ENCODE measurements around the gene NMT2.

DNA sequence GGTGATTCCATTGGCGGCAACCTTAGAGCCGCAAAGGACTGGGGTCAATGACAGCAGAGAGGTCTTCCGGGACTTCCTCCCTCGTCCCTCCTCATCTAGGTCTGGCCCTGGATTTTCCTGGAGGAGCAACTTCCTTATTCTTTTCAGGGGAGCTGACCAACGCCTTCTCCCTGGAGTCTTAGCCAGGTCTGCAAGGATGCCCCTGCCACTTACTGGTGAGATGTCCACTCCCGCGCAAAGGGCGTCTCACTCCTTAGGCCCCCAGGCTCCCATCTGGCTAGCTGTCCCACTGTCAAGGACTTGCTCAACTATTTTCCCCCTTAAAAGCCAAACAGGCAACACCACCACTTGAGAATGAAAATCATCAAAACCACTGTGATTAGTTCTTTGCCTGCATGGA is 42.0 kb upstream of the NMT2 start:
- TF ChIP-seq, protein P1, sequence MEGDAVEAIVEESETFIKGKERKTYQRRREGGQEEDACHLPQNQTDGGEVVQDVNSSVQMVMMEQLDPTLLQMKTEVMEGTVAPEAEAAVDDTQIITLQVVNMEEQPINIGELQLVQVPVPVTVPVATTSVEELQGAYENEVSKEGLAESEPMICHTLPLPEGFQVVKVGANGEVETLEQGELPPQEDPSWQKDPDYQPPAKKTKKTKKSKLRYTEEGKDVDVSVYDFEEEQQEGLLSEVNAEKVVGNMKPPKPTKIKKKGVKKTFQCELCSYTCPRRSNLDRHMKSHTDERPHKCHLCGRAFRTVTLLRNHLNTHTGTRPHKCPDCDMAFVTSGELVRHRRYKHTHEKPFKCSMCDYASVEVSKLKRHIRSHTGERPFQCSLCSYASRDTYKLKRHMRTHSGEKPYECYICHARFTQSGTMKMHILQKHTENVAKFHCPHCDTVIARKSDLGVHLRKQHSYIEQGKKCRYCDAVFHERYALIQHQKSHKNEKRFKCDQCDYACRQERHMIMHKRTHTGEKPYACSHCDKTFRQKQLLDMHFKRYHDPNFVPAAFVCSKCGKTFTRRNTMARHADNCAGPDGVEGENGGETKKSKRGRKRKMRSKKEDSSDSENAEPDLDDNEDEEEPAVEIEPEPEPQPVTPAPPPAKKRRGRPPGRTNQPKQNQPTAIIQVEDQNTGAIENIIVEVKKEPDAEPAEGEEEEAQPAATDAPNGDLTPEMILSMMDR (conservative IDR thresholded peaks at IDR 0.05; ENCODE audit: low read depth in 2 of 2), result no peak
- TF ChIP-seq POLR2AphosphoS5 (IDR thresholded peaks at IDR 0.05; ENCODE audit: low read depth), result no peak
- TF ChIP-seq, protein P2, sequence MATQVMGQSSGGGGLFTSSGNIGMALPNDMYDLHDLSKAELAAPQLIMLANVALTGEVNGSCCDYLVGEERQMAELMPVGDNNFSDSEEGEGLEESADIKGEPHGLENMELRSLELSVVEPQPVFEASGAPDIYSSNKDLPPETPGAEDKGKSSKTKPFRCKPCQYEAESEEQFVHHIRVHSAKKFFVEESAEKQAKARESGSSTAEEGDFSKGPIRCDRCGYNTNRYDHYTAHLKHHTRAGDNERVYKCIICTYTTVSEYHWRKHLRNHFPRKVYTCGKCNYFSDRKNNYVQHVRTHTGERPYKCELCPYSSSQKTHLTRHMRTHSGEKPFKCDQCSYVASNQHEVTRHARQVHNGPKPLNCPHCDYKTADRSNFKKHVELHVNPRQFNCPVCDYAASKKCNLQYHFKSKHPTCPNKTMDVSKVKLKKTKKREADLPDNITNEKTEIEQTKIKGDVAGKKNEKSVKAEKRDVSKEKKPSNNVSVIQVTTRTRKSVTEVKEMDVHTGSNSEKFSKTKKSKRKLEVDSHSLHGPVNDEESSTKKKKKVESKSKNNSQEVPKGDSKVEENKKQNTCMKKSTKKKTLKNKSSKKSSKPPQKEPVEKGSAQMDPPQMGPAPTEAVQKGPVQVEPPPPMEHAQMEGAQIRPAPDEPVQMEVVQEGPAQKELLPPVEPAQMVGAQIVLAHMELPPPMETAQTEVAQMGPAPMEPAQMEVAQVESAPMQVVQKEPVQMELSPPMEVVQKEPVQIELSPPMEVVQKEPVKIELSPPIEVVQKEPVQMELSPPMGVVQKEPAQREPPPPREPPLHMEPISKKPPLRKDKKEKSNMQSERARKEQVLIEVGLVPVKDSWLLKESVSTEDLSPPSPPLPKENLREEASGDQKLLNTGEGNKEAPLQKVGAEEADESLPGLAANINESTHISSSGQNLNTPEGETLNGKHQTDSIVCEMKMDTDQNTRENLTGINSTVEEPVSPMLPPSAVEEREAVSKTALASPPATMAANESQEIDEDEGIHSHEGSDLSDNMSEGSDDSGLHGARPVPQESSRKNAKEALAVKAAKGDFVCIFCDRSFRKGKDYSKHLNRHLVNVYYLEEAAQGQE (IDR thresholded peaks at IDR 0.05; ENCODE audit: unreplicated experiment), result no peak
- no peak for TF ChIP-seq NANOG (IDR thresholded peaks at IDR 0.05; ENCODE audit: borderline replicate concordance)
- TF ChIP-seq EZH2 (IDR thresholded peaks at IDR 0.05; ENCODE audit: low read depth, unreplicated experiment), result no peak
- TF ChIP-seq CREB1 (CRISPR knock-in tag; IDR thresholded peaks at IDR 0.05; ENCODE audit: low read depth), result no peak
